WTC11 (cell line): ENCODE data around the gene INO80B. TPM values are rescaled to one million over a fixed set of nuclear protein-coding genes. Genes with fewer than 3 reads are reported as not detected.
A peak's percentile ranks its signal among the peaks of the same experiment; 100 is the strongest.

Experiments used
- ATAC-seq: fragments of 200-7000 bp; cut with Tn5 transposase; 2 replicates; pipeline ENCODE4 v1.10.0; 2021; ENCODE audit warnings: mild to moderate bottlenecking, moderate library complexity
- CTCF ChIA-PET: fragments of 300-600 bp; sonication (Branson Sonifier 250); formaldehyde crosslinking; loops from one replicate; lab custom pipeline; 2021; ENCODE audit warnings: antibody characterized with exemption; lab: Charles Lee
- POLR2A ChIA-PET: fragments of 350-600 bp; sonication (Branson Sonifier 250); formaldehyde crosslinking; loops from one replicate; lab custom pipeline; 2021; ENCODE audit warnings: antibody characterized with exemption; lab: Charles Lee
- DNase-seq: peaks from one replicate; pipeline ENCODE4 v3.0.0; 2021; ENCODE audit warnings: low spot score
- H3K27ac Mint-ChIP-seq: 2 replicates; pipeline ENCODE4 v1.8.0; 2021; ENCODE audit warnings: mixed read lengths
- H3K27me3 Mint-ChIP-seq: 2 replicates; pipeline ENCODE4 v1.8.0; 2021; ENCODE audit warnings: low read depth, mild to moderate bottlenecking, moderate library complexity, mixed read lengths
- H3K36me3 Mint-ChIP-seq: 2 replicates; pipeline ENCODE4 v1.8.0; 2021; ENCODE audit warnings: mixed read lengths
- H3K4me1 Mint-ChIP-seq: 2 replicates; pipeline ENCODE4 v1.8.0; 2022; ENCODE audit warnings: mixed read lengths
- H3K4me3 Mint-ChIP-seq: 2 replicates; pipeline ENCODE4 v1.8.0; 2021; ENCODE audit warnings: mild to moderate bottlenecking, moderate library complexity, mixed read lengths
- H3K9me3 Mint-ChIP-seq: 2 replicates; pipeline ENCODE4 v1.8.0; 2021; ENCODE audit warnings: mixed read lengths
- CBFB ChIP-seq: sonication (generic); formaldehyde crosslinking; IDR thresholded peaks from 2 replicates; pipeline ENCODE4 v1.8.1; 2022; ENCODE audit warnings: mild to moderate bottlenecking, low read depth, missing genetic modification reagents
- CREM ChIP-seq: sonication (generic); formaldehyde crosslinking; IDR thresholded peaks from 2 replicates; pipeline ENCODE4 v1.8.1; 2022; ENCODE audit warnings: mild to moderate bottlenecking, missing genetic modification reagents, moderate library complexity
- ETV6 ChIP-seq: sonication (generic); formaldehyde crosslinking; IDR thresholded peaks from 2 replicates; pipeline ENCODE4 v1.8.1; 2022; ENCODE audit warnings: mild to moderate bottlenecking, missing genetic modification reagents
- FOXK1 ChIP-seq: sonication (generic); formaldehyde crosslinking; IDR thresholded peaks from 2 replicates; pipeline ENCODE4 v1.8.0; 2022; ENCODE audit warnings: mild to moderate bottlenecking, moderate library complexity, missing genetic modification reagents
- GABPB1 ChIP-seq: sonication (generic); formaldehyde crosslinking; IDR thresholded peaks from 2 replicates; pipeline ENCODE4 v1.8.1; 2023; ENCODE audit warnings: mild to moderate bottlenecking, missing genetic modification reagents
- NFYB ChIP-seq: sonication (generic); formaldehyde crosslinking; conservative IDR thresholded peaks from 2 replicates; pipeline ENCODE4 v1.8.0; 2022; ENCODE audit warnings: low read depth, missing genetic modification reagents
- SP1 ChIP-seq: sonication (generic); formaldehyde crosslinking; conservative IDR thresholded peaks from 2 replicates; pipeline ENCODE4 v1.8.1; 2022; ENCODE audit warnings: missing genetic modification reagents
- TCF7 ChIP-seq: sonication (generic); formaldehyde crosslinking; IDR thresholded peaks from 2 replicates; pipeline ENCODE4 v1.8.0; 2022; ENCODE audit warnings: mild to moderate bottlenecking, low read depth, missing genetic modification reagents, moderate library complexity
- ZBTB21 ChIP-seq: sonication (generic); formaldehyde crosslinking; IDR thresholded peaks from 2 replicates; pipeline ENCODE4 v1.8.1; 2023; ENCODE audit warnings: mild to moderate bottlenecking, missing genetic modification reagents, borderline replicate concordance
- total RNA-seq: library from RNA; stranded (reverse); gene quantifications from 3 replicates; pipeline ENCODE4 v1.2.3, GENCODE V29; 2021
- TF ChIP-seq, protein P1 (sequence below): sonication (generic); formaldehyde crosslinking; IDR thresholded peaks from 2 replicates; pipeline ENCODE4 v1.8.1; 2022; ENCODE audit warnings: low read depth, missing genetic modification reagents, borderline replicate concordance
- TF ChIP-seq, protein P2 (sequence below): sonication (generic); formaldehyde crosslinking; IDR thresholded peaks from 2 replicates; pipeline ENCODE4 v1.8.0; 2023; ENCODE audit warnings: missing genetic modification reagents, mild to moderate bottlenecking, borderline replicate concordance
- TF ChIP-seq, protein P3 (sequence below): sonication (generic); formaldehyde crosslinking; conservative IDR thresholded peaks from 2 replicates; pipeline ENCODE4 v1.8.1; 2022; ENCODE audit warnings: mild to moderate bottlenecking, missing genetic modification reagents
- TF ChIP-seq, protein P4 (sequence below): sonication (generic); formaldehyde crosslinking; IDR thresholded peaks from 2 replicates; pipeline ENCODE4 v1.8.0; 2022; ENCODE audit warnings: mild to moderate bottlenecking, missing genetic modification reagents
- TF ChIP-seq, protein P5 (sequence below): sonication (generic); formaldehyde crosslinking; IDR thresholded peaks from 2 replicates; pipeline ENCODE4 v1.8.1; 2023; ENCODE audit warnings: mild to moderate bottlenecking, moderate library complexity, missing genetic modification reagents
- TF ChIP-seq, protein P6 (sequence below): sonication (generic); formaldehyde crosslinking; IDR thresholded peaks from 2 replicates; pipeline ENCODE4 v1.8.0; 2022; ENCODE audit warnings: missing genetic modification reagents

INO80B gene
- total RNA-seq, 1 experiment from 2014 or later: 20.2 TPM

DNA sequence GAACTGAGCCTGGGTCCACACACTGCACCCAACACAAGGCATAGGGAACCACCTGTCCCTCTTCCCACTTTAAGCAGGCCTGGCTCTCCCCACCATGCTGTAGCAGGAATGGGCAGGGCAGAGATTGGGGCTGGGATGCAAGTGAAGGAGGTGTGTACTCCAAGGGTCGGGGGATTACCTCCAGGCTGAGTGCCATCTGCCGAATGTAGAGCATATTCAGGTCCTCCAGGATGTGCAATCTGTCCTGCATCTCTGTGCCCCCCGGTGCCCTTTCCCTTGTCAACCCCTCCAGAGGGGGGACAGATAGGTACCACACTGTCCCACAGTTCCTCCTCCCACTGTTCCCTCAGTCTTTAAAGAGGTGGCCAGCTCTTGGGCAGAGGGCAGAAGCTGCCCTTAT is 15.5 kb upstream of the INO80B start (continued):
- TF ChIP-seq NFYB (CRISPR knock-in tag) (no peak), TCF7 (CRISPR knock-in tag) (no peak)
- TF ChIP-seq, protein P1, sequence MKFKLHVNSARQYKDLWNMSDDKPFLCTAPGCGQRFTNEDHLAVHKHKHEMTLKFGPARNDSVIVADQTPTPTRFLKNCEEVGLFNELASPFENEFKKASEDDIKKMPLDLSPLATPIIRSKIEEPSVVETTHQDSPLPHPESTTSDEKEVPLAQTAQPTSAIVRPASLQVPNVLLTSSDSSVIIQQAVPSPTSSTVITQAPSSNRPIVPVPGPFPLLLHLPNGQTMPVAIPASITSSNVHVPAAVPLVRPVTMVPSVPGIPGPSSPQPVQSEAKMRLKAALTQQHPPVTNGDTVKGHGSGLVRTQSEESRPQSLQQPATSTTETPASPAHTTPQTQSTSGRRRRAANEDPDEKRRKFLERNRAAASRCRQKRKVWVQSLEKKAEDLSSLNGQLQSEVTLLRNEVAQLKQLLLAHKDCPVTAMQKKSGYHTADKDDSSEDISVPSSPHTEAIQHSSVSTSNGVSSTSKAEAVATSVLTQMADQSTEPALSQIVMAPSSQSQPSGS (CRISPR knock-in tag): no peak
- TF ChIP-seq, protein P2, sequence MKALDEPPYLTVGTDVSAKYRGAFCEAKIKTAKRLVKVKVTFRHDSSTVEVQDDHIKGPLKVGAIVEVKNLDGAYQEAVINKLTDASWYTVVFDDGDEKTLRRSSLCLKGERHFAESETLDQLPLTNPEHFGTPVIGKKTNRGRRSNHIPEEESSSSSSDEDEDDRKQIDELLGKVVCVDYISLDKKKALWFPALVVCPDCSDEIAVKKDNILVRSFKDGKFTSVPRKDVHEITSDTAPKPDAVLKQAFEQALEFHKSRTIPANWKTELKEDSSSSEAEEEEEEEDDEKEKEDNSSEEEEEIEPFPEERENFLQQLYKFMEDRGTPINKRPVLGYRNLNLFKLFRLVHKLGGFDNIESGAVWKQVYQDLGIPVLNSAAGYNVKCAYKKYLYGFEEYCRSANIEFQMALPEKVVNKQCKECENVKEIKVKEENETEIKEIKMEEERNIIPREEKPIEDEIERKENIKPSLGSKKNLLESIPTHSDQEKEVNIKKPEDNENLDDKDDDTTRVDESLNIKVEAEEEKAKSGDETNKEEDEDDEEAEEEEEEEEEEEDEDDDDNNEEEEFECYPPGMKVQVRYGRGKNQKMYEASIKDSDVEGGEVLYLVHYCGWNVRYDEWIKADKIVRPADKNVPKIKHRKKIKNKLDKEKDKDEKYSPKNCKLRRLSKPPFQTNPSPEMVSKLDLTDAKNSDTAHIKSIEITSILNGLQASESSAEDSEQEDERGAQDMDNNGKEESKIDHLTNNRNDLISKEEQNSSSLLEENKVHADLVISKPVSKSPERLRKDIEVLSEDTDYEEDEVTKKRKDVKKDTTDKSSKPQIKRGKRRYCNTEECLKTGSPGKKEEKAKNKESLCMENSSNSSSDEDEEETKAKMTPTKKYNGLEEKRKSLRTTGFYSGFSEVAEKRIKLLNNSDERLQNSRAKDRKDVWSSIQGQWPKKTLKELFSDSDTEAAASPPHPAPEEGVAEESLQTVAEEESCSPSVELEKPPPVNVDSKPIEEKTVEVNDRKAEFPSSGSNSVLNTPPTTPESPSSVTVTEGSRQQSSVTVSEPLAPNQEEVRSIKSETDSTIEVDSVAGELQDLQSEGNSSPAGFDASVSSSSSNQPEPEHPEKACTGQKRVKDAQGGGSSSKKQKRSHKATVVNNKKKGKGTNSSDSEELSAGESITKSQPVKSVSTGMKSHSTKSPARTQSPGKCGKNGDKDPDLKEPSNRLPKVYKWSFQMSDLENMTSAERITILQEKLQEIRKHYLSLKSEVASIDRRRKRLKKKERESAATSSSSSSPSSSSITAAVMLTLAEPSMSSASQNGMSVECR (CRISPR knock-in tag): no peak

DNA sequence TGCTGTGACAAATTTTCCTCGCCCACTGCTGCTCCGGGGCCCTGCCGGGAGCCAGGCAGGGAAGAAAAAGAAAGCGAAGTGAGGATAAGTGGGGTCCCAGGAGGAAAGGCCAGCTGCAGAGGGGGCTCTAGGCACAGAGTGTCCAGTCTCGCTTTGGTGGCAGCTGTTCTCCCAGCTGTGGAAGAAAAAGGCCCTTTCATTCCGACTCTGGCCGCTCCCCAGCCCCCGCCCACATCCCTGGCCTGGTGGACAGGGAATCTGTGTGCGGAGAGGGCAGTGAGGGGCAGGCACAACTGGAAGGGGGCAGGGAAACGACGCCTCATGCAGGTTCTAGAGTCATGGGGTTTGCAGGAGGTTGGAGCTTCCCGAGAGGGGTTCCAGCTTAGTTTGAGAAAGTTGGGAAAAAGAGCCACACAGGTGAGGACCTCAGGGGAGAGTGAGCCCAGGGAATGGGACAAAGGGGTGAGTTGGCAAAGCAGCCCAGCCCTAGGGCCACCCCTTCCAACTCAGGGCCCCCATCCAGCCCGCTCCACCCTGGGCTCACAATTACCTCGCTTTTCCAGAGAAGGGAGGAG is 15.0 kb upstream of the INO80B start:
- ChIA-PET CTCF (interaction anchor here (0.6 to 2.3 kb wide), 13 partner anchors 10 to 190 kb away, joined by 3 to 19 read pairs (median 6); partner anchors contain the start of genes C2orf81, MOGS, WBP1 and WDR54), POLR2A (interaction anchor here (0.5 to 2.5 kb wide), 13 partner anchors 8 to 1125 kb away, joined by 3 to 29 read pairs (median 3); partner anchors contain the start of genes C2orf81, INO80B, WBP1 and WDR54)
- peak overlapping the region; percentile 99 for H3K4me3 Mint-ChIP-seq
- H3K27me3 Mint-ChIP-seq: peaks cover 8% of the 10 kb centered on the region
- TF ChIP-seq, protein P3, sequence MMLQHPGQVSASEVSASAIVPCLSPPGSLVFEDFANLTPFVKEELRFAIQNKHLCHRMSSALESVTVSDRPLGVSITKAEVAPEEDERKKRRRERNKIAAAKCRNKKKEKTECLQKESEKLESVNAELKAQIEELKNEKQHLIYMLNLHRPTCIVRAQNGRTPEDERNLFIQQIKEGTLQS: 0 out of 2 replicates have a peak, but pooled peaks have one; percentile 26
- no peak for TF ChIP-seq CREM (CRISPR knock-in tag)
- H3K27ac Mint-ChIP-seq: peak overlapping the region; percentile 42; the same call in 1 of the 2 replicates
- ATAC-seq (no peak), DNase-seq (no peak)
- peaks cover 41% of the 10 kb centered on the region for H3K4me1 Mint-ChIP-seq
- no peaks in the 10 kb centered on the region for H3K9me3 Mint-ChIP-seq
- peaks cover 8% of the 10 kb centered on the region; the same call in 1 of the 2 replicates for H3K36me3 Mint-ChIP-seq

DNA sequence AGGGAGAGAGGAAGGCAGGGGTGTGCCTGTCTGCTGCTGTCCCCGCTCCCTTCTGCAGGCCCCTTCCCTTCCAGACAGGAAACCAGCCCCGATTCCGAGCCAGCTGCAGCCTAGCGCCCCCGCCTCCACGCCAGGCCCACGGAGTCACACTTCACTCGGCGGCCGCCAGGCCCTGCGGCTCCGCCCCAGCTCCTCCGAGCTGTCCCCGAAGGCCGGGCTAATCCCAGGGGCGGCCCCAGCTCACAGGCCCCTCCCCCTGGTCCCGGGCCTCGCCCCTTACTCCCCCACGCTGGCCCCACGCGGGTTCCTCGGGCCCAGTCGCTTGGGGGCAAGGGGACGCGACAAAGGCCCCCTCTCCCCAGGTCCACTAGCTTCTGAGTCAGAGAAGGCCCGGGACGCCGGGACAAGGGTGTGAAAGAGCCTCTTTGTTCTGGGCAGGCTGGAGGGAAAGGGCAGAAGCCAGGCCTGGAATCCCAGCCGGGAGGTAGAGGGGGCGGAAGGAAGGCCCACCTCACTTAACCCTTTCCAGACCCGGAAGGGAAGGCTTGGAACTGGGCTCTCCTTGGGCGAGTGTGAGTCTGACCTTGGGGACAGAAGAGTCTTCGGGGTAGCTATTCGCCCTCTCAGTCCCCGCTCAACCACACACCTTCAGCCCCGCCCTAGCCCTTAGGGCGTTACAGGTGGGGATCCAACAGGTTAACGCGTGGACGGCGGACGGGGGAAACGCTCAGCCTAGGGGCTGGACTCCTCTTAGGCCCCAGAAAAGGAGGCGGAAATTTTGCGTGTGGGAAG is 14.3 kb upstream of the INO80B start:
- H3K27ac Mint-ChIP-seq: peak overlapping the region; percentile 100
- peaks cover 4% of the 10 kb centered on the region; the same call in 1 of the 2 replicates for H3K36me3 Mint-ChIP-seq
- DNase-seq: peak; percentile 83
- ChIA-PET POLR2A (interaction anchor here (0.5 to 2.5 kb wide), 13 partner anchors 8 to 1124 kb away, joined by 3 to 29 read pairs (median 3); partner anchors contain the start of genes C2orf81, INO80B, WBP1 and WDR54), CTCF (interaction anchor here (0.6 to 2.3 kb wide), 14 partner anchors 9 to 191 kb away, joined by 3 to 19 read pairs (median 6); partner anchors contain the start of genes C2orf81, MOGS, WBP1 and WDR54)
- H3K4me3 Mint-ChIP-seq: peak overlapping the region; percentile 99
- peaks cover 41% of the 10 kb centered on the region for H3K4me1 Mint-ChIP-seq
- peak; percentile 76 for ATAC-seq
- no peaks in the 10 kb centered on the region for H3K9me3 Mint-ChIP-seq
- H3K27me3 Mint-ChIP-seq: peaks cover 12% of the 10 kb centered on the region
- TF ChIP-seq FOXK1 (peak; percentile 7; the same call in 1 of the 2 replicates), ZBTB21 (no peak), CBFB (no peak), NFYB (CRISPR knock-in tag) (no peak), GABPB1 (CRISPR knock-in tag) (peak; percentile 72), SP1 (CRISPR knock-in tag) (peak; percentile 73), ETV6 (CRISPR knock-in tag) (peak; percentile 57; the same call in 1 of the 2 replicates)
- TF ChIP-seq, protein P4, sequence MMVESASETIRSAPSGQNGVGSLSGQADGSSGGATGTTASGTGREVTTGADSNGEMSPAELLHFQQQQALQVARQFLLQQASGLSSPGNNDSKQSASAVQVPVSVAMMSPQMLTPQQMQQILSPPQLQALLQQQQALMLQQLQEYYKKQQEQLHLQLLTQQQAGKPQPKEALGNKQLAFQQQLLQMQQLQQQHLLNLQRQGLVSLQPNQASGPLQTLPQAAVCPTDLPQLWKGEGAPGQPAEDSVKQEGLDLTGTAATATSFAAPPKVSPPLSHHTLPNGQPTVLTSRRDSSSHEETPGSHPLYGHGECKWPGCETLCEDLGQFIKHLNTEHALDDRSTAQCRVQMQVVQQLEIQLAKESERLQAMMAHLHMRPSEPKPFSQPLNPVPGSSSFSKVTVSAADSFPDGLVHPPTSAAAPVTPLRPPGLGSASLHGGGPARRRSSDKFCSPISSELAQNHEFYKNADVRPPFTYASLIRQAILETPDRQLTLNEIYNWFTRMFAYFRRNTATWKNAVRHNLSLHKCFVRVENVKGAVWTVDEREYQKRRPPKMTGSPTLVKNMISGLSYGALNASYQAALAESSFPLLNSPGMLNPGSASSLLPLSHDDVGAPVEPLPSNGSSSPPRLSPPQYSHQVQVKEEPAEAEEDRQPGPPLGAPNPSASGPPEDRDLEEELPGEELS (CRISPR knock-in tag): peak; percentile 39; the same call in 1 of the 2 replicates
- TF ChIP-seq, protein P5, sequence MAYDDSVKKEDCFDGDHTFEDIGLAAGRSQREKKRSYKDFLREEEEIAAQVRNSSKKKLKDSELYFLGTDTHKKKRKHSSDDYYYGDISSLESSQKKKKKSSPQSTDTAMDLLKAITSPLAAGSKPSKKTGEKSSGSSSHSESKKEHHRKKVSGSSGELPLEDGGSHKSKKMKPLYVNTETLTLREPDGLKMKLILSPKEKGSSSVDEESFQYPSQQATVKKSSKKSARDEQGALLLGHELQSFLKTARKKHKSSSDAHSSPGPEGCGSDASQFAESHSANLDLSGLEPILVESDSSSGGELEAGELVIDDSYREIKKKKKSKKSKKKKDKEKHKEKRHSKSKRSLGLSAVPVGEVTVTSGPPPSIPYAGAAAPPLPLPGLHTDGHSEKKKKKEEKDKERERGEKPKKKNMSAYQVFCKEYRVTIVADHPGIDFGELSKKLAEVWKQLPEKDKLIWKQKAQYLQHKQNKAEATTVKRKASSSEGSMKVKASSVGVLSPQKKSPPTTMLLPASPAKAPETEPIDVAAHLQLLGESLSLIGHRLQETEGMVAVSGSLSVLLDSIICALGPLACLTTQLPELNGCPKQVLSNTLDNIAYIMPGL (CRISPR knock-in tag): peak; percentile 31
- TF ChIP-seq, protein P6, sequence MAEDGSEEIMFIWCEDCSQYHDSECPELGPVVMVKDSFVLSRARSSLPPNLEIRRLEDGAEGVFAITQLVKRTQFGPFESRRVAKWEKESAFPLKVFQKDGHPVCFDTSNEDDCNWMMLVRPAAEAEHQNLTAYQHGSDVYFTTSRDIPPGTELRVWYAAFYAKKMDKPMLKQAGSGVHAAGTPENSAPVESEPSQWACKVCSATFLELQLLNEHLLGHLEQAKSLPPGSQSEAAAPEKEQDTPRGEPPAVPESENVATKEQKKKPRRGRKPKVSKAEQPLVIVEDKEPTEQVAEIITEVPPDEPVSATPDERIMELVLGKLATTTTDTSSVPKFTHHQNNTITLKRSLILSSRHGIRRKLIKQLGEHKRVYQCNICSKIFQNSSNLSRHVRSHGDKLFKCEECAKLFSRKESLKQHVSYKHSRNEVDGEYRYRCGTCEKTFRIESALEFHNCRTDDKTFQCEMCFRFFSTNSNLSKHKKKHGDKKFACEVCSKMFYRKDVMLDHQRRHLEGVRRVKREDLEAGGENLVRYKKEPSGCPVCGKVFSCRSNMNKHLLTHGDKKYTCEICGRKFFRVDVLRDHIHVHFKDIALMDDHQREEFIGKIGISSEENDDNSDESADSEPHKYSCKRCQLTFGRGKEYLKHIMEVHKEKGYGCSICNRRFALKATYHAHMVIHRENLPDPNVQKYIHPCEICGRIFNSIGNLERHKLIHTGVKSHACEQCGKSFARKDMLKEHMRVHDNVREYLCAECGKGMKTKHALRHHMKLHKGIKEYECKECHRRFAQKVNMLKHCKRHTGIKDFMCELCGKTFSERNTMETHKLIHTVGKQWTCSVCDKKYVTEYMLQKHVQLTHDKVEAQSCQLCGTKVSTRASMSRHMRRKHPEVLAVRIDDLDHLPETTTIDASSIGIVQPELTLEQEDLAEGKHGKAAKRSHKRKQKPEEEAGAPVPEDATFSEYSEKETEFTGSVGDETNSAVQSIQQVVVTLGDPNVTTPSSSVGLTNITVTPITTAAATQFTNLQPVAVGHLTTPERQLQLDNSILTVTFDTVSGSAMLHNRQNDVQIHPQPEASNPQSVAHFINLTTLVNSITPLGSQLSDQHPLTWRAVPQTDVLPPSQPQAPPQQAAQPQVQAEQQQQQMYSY (CRISPR knock-in tag): peak; percentile 93
